Gastroesophageal sphincter (tissue), 4 donors: Measurements from ENCODE around the gene ACACB. TPM values are rescaled to one million over a fixed set of nuclear protein-coding genes. Genes with fewer than 3 reads are reported as not detected.

Experiments
- ATAC-seq: fragments of 150-250 bp; one replicate; pipeline ENCODE4 v1.9.1; 2016; ENCODE audit warnings: mild to moderate bottlenecking, moderate library complexity
- H3K27ac ChIP-seq, 4 donors: fragments of 200-600 bp; sonication (generic) in 3 of 4; 1 replicate in 3 of 4; 2 replicates in 1 of 4; pipeline ENCODE4 v1.5.1; 2016 to 2019
- H3K27me3 ChIP-seq: fragments of 200-600 bp; sonication (generic); one replicate; pipeline ENCODE4 v1.5.1; 2019
- H3K36me3 ChIP-seq, 2 donors: fragments of 200-600 bp; sonication (generic); one replicate each; pipeline ENCODE4 v1.5.1; 2019; ENCODE audit warnings: control low read depth in 1 of 2
- H3K4me1 ChIP-seq, 3 donors: fragments of 200-600 bp; sonication (generic); 1 replicate in 2 of 3; 2 replicates in 1 of 3; pipeline ENCODE4 v1.5.1; 2016 to 2019; ENCODE audit warnings: control low read depth in 2 of 3
- H3K4me3 ChIP-seq, 2 donors: fragments of 200-600 bp; sonication (generic); one replicate each; pipeline ENCODE4 v1.5.1; 2019; ENCODE audit warnings: mild to moderate bottlenecking in 1 of 2, moderate library complexity in 1 of 2
- H3K9me3 ChIP-seq, 3 donors: fragments of 200-600 bp; sonication (generic); one replicate each; pipeline ENCODE4 v1.5.1; 2017 to 2019; ENCODE audit warnings: control low read depth in 2 of 3
- CTCF ChIP-seq, 4 experiments: fragments of 200-600 bp in 2 of 4; fragments of 450-650 bp in 2 of 4; sonication (generic) in 1 of 4; IDR thresholded peaks; one replicate each; pipeline ENCODE4 v1.5.1; 2017 to 2019; ENCODE audit warnings: antibody characterized with exemption in 4 of 4, mild to moderate bottlenecking in 2 of 4, moderate library complexity in 2 of 4
- EP300 ChIP-seq: sonication (generic); formaldehyde crosslinking; IDR thresholded peaks from one replicate; pipeline ENCODE4 v1.6.1; 2017; ENCODE audit warnings: antibody characterized with exemption, mild to moderate bottlenecking
- POLR2A ChIP-seq, 2 donors: fragments of 450-650 bp; IDR thresholded peaks; one replicate each; pipeline ENCODE4 v1.6.1; 2017; ENCODE audit warnings: antibody characterized with exemption in 2 of 2, mild to moderate bottlenecking in 2 of 2, moderate library complexity in 1 of 2
- POLR2AphosphoS5 ChIP-seq: sonication (generic); formaldehyde crosslinking; IDR thresholded peaks from one replicate; pipeline ENCODE4 v1.6.1; 2017; ENCODE audit warnings: antibody characterized with exemption
- WGBS, 2 donors: methylation state at CpG; one replicate each; pipeline ENCODE4 v1.1.5; 2018; ENCODE audit warnings: low coverage in 1 of 2; 5-methylcytosine and 5-hydroxymethylcytosine counted together
- total RNA-seq, 4 donors: library from RNA; depleted of rRNA; stranded (reverse); fragments of >200 nt; gene quantifications; one replicate each; pipeline ENCODE4 v1.1.0, GENCODE V29; 2016

The ACACB gene
- total RNA-seq, 4 donors from 2014 or later: 49.4 to 230 (median 138) TPM

- H3K4me3 ChIP-seq: no peak overlapping the region
- no CpG with 5 or more reads among the region's 11 CpGs for WGBS, 2 donors
- no peaks in the 10 kb centered on the region for H3K4me1 ChIP-seq
- ATAC-seq: no peak
- H3K27ac ChIP-seq: no peak overlapping the region
- no peaks in the 10 kb centered on the region for H3K9me3 ChIP-seq
- TF ChIP-seq POLR2AphosphoS5 (no peak), POLR2A (IDR thresholded peaks at IDR 0.05) (no peak), EP300 (no peak), CTCF (IDR thresholded peaks at IDR 0.05) (no peak)
- peaks cover 0 to 97% of the 10 kb centered on the region in 2 donors for H3K36me3 ChIP-seq
- no peaks in the 10 kb centered on the region for H3K27me3 ChIP-seq
Measured at GRCh38 chr12:109239691-109240090, 123.3 kb downstream of the ACACB start.

GRCh38 chr12:109240365-109240764, 124.0 kb downstream of the ACACB start:
- H3K27me3 ChIP-seq: no peaks in the 10 kb centered on the region
- peaks cover 0 to 97% of the 10 kb centered on the region in 2 donors for H3K36me3 ChIP-seq
- H3K4me1 ChIP-seq: no peaks in the 10 kb centered on the region
- 93 to 94% methylated on average over 2 of the region's 2 CpGs for WGBS, 2 donors
- H3K9me3 ChIP-seq: no peaks in the 10 kb centered on the region
- no peak overlapping the region for H3K4me3 ChIP-seq
- no peak for ATAC-seq
- H3K27ac ChIP-seq: no peak overlapping the region
- TF ChIP-seq POLR2AphosphoS5: no peak
- TF ChIP-seq POLR2A (IDR thresholded peaks at IDR 0.05): no peak
- TF ChIP-seq EP300: no peak
- no peak for TF ChIP-seq CTCF (IDR thresholded peaks at IDR 0.05)

GRCh38 chr12:109241936-109242335, 125.5 kb downstream of the ACACB start:
- ATAC-seq: no peak
- 76 to 90% methylated on average over 4 to 5 of the region's 5 CpGs for WGBS, 2 donors
- H3K4me3 ChIP-seq: no peak overlapping the region
- TF ChIP-seq POLR2AphosphoS5 (no peak), EP300 (no peak), POLR2A (IDR thresholded peaks at IDR 0.05) (no peak), CTCF (IDR thresholded peaks at IDR 0.05) (no peak)
- H3K27me3 ChIP-seq: no peaks in the 10 kb centered on the region
- no peaks in the 10 kb centered on the region for H3K4me1 ChIP-seq
- H3K9me3 ChIP-seq: no peaks in the 10 kb centered on the region
- H3K36me3 ChIP-seq: peaks cover 4 to 97% of the 10 kb centered on the region in 2 donors
- H3K27ac ChIP-seq: no peak overlapping the region

- Histone ChIP-seq H3K27ac (no peak overlapping the region), H3K36me3 (peaks cover 7 to 100% of the 10 kb centered on the region in 2 donors), H3K4me3 (no peak overlapping the region), H3K9me3 (no peaks in the 10 kb centered on the region), H3K27me3 (no peaks in the 10 kb centered on the region), H3K4me1 (no peaks in the 10 kb centered on the region)
- ATAC-seq: no peak
- TF ChIP-seq CTCF (IDR thresholded peaks at IDR 0.05): no peak
- no peak for TF ChIP-seq POLR2A (IDR thresholded peaks at IDR 0.05)
- no peak for TF ChIP-seq POLR2AphosphoS5
- TF ChIP-seq EP300: no peak
- 72 to 76% methylated on average over 5 of the region's 5 CpGs for WGBS, 2 donors
Measured at GRCh38 chr12:109244073-109244472, 127.7 kb downstream of the ACACB start.

GRCh38 chr12:109246221-109246620, 129.8 kb downstream of the ACACB start:
- TF ChIP-seq POLR2AphosphoS5 (no peak), EP300 (no peak), POLR2A (IDR thresholded peaks at IDR 0.05) (no peak), CTCF (IDR thresholded peaks at IDR 0.05) (no peak)
- Histone ChIP-seq H3K27ac (no peak overlapping the region), H3K36me3 (peaks cover 7 to 100% of the 10 kb centered on the region in 2 donors), H3K4me1 (peaks cover 0 to 8% (median 0%) of the 10 kb centered on the region in 3 donors), H3K27me3 (no peaks in the 10 kb centered on the region), H3K9me3 (no peaks in the 10 kb centered on the region), H3K4me3 (no peak overlapping the region)
- no peak for ATAC-seq
- WGBS, 2 donors: 80 to 83% methylated on average over 5 to 10 of the region's 15 CpGs
